Activated CD4-positive, alpha-beta T cell treated with anti-CD3 and anti-CD28 coated beads, Interleukin-2, amount 50 U/mL, for 24 hours (primary cell): ENCODE results near the gene ENAM.
"Not testable (repeated sequence)": the region's sequence is repeated elsewhere in the genome, so short reads cannot be mapped to it uniquely, and the experiment has no call there.

ENCODE experiments used
- DNase-seq, 2 donors: peaks; one replicate each; pipeline ENCODE4 v3.0.0-alpha.2; 2020; ENCODE audit warnings: low read depth in 1 of 2, low spot score in 1 of 2

ENAM gene

GRCh38 chr4:70627620-70628019 is 924 bp upstream of the ENAM start:
- DNase-seq, result no peak

GRCh38 chr4:70629469-70630090 is 1.0 kb downstream of the ENAM start:
- DNase-seq, result no peak

DNA sequence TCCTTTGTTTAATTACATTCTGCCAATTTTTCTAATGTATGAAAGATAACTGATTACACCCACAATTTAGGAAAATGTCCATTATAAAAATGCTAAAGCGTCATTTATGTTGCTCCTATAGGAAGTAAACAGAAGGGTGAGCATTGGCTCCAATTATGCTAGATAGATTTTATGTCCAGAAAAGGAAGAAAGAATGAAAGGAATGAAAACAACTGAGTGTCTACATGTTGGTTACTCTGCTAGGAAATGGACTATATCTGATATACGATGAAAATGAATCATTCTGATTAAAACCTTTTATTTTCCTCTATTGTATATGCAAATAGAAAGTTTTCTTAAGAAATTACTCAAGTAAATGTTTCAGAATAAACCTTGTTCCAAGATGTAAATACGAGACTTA is 1.6 kb downstream of the ENAM start:
- DNase-seq, result no peak

DNA sequence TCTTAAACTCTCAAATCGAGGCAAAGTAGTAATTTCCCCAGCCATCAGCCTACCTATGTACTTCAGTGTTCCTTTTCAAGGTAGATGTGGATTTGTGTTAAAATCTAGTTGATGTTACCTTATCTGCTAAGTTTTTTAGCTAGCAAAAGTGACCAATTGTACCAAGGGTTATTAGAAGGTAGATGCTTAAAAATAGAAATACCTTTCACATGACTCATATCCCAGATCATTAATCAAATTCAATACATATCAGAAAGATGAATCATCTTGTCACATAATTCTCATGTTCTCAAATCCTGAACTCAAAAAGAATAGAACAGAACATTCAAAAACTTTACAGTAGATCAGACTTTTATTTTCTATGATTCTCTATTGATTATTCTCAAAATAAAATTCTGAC is 3.5 kb downstream of the ENAM start:
- no peak for DNase-seq

- no peak for DNase-seq
Measured at GRCh38 chr4:70634482-70634881, 5.9 kb downstream of the ENAM start.

DNA sequence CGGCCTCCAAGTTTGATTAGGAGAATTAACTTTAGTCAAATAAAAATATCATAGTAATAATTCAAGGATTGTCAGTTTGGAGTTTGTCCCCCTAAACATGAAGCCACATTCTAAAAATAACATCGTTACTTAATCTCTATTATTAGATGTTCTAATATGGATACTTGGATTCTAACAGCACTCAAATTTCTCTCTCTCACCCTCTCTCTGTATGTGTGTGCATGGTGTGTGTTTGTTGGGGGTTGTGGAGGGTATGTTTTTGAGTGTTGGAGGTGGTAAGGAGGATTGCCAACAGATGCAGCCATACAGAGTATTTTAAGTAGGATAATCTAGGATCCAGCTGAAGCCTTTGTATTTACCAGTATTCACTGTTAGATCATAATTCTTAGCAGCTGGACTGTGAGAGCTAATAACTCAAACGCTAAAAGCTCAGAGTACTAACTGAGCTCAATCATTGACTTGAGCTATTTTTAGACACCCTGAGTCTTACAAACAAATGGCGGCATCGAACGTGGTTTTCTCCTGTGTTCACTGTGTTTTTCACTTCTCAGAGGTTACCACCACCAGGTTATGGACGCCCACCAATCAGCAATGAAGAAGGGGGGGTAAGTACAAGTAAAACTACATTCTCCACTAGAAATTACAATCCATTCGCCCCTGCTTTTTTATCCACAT is 8.8 kb downstream of the ENAM start:
- DNase-seq, result no peak

- no peak for DNase-seq
Measured at GRCh38 chr4:70640192-70640591, 11.6 kb downstream of the ENAM start.

DNA sequence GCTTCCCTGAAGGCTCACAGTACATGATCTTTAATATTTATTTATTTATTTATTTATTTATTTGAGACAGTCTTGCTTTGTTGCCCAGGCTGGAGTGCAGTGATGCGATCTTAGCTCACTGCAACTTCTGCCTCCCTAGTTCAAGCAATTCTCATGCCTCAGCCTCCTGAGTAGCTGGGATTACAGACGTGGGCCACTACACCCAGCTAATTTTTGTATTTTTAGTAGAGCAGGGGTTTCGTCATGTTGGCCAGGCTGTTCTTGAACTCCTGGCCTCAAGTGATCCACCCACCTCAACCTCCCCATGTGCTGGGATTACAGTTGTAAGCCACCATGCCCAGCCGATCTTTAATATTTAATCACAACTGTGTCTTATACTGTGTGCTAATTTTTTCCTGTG is 22.2 kb downstream of the ENAM start:
- DNase-seq, result not testable (repeated sequence)

DNA sequence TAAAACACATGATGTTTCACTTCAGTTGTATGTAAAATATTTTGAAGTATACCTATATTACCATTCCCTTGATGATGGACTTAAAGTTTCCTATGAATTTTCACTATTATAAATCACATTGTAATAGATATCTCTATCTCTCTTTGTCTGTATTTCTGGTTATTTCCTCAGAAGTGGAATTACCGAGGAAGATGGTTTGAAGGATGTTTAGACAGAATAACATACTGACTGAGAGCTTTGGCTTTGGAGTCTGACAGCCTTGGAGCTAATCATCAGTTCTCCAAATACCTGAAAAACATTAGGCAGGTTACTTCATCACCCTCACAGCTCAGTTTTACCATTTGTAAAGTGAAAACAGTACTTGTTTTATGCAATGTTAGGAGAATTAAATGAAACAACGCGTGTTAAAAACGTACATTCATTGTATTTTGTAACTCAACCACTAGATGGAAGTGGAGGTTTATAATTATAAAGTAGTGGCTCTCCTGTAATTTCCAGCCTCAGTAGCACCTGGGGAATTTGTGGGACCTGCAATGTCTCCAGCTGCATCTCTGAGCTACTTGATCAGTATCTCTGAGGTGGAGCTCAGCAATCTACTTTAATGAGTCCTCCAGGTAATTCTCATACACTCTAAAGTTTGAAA is 23.4 kb downstream of the ENAM start:
- DNase-seq, result no peak

DNA sequence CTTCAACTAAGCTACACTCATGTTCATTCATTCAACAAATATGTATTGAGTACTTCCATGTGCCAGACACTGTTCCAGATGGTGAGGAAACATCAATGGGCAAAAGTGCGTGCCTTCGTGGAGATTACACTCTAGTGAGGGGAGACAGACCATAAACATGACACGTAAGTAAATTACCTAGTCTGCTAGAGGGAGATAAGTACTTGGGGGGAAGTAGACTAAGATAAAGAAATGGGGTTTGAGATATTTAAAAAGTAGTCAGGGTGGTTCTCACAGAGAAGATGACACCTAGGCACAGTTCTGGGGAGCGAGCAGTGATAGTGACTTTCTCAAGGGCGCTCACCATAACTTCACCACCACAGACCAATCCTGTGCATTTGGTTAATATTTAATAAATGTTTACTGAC is 26.1 kb downstream of the ENAM start:
- DNase-seq, result no peak

DNA sequence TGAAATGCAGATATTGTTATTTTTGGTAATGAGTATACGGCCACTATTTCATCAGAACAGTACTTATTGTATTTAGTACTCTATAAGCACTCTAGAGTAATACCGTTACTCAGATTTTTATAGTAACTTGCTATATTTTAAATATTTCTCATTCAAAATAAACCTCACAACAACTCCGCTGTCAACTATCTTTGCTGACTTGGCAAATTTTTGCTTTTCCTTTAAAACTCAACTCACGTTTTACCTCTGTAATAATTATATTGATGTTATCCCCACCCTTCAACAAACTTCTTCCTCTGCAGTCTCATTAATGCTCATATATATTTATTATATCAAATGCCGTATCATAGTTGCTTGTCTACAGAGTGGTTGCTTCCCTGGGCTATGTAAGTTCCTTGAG is 28.8 kb downstream of the ENAM start:
- no peak for DNase-seq

DNA sequence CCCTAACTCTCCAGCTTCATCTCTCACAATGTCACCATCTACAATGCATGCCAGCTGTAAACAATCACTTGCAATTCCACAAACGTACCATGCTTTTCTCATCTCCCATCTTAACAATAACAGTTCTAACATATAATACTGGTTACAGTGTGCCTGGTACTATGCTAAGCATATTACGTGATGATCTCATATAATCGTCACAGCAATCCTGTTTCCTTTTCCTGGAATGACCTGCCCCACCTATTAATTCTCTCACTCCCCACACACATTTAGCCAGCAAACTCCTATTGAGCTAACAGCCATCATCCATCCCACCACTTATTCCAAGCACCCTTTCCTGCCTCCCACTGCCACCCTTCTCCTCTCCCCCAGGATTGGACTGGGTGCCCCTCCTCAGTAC is 29.9 kb downstream of the ENAM start:
- no peak for DNase-seq

DNA sequence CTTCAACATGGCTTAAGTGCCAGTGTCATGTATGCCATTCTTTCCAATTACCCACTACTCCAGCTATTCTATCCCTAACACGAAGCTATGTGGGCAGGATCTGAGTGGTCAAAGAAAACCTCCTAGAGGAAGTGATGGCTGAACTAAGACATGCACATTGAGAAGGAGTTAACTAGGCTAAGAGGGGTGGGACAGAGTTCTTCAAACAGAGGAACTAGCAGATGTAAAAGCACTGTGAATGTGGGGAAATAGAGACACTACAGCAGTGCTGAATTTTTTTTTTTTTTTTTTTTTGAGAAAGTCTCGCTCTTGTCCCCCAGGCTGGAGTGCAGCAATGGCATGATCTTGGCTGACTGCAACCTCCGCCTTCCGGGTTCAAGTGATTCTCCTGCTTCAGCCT is 31.6 kb downstream of the ENAM start:
- DNase-seq, result no peak

DNA sequence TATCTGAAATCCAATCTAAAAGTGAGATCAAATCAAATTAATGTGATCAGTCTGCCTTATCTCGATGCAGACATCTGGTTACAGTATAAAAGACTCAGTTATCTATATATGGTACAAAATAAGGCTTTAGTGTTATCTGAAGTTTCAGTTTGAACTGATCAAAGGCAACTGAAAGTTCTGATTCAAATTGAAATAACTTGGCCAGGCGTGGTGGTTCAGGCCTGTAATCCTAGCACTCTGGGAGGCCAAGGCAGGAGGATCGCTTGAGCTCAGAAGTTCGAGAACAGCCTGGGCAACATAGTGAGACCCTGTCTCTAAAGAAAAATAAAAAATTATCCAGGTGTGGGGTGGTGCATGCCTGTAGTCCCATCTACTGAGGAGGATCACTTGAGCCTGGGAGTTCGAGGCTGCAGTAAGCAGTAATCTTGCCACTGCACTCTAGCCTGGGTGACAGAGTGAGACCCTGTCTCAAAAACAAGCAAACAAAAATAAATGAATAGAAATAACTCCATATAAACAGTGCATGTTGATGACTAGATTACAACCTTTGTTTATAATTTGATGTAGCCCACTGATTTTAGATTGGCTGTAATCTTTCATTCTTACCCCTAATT is 32.9 kb downstream of the ENAM start:
- DNase-seq, result not testable (repeated sequence)

DNA sequence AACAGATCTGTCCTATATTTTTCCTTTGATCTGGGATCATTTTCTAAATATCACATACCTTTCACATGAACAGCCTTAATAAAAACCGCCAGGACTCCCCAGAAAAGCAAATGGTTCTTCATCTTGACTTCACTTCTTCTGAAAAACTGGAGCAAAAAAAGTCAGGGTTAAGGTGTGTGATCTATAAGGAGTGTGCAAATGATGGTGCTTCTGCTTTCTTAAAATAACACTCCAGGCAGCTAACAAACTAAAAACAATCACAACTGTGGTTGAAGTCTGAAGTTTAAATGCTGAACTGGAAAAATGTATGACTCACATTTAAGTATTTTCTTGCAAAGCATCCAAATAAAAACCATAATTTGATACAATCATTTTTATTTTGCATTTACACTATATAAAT is 37.8 kb downstream of the ENAM start, which contains the start of gene JCHAIN:
JCHAIN (minus strand) TSS at position 140 of the 400 bp plus-strand sequence; CDS start at position 122, 18 bp downstream.
- DNase-seq, result no peak

DNA sequence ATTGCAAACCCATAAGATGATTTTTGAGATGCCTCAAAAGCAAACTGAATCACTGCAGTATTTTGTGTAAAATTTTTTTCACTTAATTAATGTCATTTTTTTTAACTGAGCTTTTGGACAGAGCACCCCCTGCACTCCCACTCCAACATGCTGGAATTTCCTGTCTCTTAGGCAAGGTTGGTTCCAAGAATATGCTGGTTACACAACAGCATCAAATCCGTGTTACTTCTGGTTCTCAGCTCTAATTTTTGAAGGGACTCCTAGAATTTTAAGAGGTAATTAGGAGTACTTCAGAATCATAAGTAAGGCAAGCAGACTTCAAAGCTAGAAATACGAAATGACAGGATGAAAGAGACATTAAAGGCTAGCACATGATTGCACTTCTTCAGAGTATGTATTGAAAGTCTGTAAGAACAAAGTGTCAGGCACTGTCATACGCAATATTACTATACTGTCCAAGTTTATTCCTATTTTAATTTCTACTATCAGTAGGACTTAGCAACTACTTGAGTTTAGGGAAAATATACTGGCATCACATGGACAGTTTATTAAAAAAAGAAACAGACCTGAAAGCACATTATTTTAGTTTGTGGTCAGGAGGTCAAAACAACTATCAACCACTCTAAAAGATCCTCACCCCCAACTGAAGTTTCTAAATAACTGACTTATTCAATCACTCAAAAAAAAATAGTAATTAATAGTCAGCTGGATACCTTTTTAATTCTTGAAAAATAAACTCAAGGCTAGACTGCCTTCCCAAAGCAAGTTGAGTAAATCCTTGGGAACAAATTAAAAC is 39.4 kb downstream of the ENAM start:
- DNase-seq, result no peak

DNA sequence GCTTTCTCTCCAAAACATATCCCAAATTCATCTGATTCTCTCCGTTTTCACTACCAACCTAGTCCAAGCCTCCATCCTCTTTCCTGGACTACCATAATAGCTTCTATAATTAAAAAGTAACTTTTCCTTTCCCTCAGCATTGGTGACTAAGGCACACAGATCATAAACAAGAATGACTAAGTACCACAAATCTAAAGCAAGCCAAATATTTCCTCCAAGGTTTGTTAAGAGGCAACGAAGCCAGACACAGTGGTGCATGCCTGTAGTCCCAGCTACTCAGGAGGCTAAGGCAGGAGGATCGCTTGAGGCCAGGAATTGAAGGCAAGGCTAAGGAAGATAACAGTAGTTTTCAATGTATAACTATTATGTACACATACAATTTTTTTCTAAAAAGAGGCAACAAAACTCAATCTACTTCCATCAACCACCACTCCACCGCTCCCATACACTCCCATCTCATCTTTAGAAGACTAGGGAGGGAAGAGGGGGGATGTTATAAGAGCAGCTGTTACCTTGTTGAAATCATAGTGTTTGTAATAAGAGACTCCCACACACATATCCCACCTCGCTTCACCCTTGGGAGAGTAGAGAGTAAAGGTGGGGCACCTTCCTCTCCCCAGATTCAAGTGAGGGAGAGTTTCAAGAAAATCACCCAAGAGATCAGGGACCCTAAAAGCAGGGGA is 41.9 kb downstream of the ENAM start:
- no peak for DNase-seq

GRCh38 chr4:70671091-70671490 is 42.5 kb downstream of the ENAM start:
- no peak for DNase-seq

GRCh38 chr4:70674191-70674590 is 45.6 kb downstream of the ENAM start:
- DNase-seq, result no peak

DNA sequence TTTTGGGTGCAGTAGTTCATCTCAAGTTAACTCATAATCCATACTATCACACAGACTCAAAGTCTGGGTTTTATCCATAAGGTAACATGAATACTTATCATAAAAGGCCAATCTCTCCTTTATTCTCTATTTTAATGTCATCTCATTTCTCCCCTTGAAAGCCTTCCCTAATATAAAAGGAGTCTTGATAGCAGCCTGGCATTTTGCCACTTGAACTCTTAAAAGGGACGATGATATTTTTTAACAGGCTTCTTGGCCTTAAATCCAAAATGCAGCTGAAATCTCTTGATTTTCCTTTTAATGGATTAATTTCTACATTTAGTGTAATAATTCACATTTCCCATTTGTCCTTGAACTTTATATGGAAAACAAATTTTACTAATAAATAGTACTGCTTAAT is 46.2 kb downstream of the ENAM start:
- DNase-seq, result no peak
